Superior temporal gyrus (tissue), 1 donor: ENCODE data around the gene PGM2L1.

ENCODE experiments used
- DNase-seq: peaks from one replicate; pipeline ENCODE4 v3.0.0-alpha.2; 2016; ENCODE audit errors: extremely low spot score

The PGM2L1 gene

DNA sequence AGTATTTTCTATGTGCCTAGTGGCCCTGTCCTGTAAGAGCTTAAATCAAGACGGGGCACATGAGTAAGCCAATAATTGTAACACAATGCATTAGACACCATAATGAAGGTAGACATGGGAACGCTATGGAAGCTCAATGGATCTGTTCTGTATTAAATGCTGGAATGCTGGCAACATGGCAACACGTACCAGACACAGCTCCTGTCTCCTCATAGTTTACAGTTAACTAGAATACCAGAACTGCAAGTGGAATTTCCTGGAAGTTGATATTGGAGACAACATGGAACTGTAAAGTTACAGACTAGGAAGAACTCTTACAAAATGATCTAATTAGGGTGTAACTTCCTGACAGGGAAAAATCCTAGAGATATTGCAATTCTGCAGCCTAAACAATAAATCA lies 99.2 kb downstream of the PGM2L1 start:
- DNase-seq = no peak

DNA sequence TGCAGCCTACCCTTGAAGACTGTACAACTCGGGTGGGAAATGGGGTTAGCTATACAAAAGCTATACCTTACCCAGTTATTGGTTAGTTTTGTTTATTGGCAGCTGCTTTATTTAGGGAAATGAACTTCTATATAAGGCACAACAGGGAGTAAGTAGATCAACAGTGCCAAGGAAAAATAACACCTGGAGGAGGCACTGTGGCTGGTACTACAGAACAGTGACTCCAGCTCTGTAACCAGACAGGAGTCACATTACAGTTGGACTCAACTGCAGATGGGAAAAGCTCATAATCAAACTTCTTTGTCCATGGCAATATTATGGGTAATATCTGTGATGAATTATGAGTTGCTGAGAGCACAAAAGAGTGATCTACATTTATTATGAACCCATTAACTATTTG lies 100.7 kb downstream of the PGM2L1 start:
- DNase-seq = no peak

DNA sequence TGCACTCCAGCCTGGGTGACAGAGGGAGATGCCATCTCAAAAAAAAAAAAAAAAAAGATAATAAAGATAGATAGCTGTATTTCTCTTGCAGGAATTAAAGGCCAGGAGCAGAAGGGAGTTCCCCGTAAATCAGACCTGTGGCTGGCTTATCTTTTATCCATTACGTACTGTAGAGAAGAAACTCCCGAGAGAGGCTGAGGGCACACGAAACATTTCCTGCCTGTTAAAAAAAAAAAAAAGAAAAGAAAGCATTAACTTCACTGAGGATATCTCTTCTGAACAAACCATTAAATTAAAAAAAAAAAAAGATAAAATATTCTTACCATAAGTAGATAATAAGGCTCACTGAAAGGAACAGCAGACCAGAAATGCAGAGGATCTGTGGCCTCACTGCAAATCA lies 109.3 kb downstream of the PGM2L1 start:
- no peak for DNase-seq

DNA sequence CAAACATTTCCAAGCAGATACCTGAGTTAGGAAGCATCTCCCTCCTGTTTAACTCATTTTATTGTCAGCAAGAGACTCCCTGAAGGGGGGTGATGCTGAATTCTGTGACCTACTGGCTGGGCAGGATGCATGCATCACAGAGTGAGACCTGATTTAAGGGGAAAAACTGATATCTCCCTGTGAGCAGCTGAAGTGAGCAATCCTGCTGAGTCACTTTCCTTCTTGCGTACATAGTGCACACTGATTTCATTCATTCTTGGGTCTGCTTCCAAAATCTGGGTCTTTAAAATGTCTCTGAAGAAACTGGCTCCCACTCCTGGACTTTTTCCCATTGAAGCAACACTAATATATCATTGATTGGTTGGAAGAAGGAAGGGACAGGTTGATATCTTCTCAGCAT lies 110.1 kb downstream of the PGM2L1 start:
- DNase-seq = no peak

DNA sequence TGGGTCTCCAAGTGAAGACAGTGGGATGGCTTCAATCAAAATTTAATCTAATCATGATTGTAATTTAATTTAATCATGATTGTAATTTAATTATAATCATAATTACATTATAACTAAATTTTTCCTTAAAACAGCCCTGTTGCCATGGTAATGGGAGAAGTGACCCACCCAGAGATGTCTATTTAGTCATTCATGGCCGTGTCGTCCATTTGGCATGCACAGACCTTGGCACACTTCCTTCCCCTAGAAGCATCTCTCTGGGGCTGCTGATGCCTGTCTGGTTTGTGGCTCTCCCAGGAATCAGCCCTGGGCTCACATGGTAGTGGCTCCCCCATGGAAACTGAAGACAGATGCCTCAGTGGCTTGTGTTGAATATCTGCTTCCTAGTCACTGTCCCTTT lies 113.8 kb downstream of the PGM2L1 start:
- no peak for DNase-seq

DNA sequence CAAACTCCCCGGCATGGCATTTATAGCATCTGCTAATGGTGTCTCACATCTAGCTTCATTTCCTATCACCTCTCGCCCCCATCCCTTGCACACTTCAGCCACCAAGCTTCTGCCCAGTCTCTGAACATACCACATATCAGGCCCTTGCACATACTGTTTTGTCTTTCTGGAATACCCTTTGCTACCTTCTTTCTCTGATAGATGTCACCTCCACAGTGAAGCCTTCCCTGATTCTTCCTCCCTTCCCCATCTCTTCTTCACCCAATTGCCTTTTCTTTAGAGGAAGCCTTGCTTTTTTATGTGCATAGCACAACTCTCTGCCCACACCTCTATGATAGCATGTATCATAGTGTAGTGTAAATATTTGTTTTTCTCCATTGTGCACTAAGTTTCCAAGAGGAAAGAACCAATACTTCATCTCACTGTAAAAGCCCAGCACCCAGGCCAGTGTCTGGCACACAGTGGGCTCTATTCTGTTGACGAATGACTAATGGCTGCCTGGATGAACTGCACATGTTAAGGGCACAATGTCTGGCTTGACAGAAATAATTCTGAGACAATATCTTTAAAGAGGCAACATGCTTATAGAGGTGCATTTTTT lies 114.6 kb downstream of the PGM2L1 start:
- DNase-seq = no peak

DNA sequence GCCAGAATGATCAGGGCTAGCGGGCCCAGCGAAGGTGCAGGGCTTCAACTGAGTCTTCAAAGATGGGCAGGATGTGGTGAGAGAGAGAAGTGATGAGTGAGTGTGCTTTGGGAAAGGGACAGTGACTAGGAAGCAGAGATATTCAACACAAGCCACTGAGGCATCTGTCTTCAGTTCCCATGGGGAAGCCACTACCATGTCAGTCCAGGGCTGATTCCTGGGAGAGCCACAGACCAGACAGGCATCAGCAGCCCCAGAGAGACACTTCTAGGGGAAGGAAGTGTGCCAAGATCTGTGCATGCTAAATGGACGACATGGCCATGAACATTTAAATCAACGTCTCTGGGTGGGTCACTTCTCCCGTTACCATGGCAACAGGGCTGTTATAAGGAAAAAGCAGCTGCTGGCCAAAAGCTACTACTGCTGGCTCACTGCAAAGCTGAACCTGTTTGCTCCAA lies 115.3 kb downstream of the PGM2L1 start:
- no peak for DNase-seq

DNA sequence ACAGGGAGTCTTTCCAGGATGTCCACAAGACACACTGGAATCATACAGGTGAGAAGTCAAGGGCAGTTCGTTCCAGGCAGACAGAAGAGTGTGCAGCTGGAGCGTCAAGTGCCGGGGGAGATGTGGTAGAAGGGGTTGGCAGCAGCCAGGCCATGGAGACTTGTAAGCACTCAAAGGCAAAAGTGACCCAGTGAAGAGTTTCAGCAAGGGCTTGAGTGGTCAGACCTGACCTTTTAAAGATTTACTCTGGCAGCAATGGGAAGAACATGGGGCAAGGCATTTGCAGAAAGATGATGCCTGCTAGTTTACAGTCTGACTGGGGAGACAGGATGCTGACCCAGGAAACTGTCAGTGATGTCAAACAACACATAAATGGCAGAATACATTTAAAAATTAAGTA lies 115.8 kb downstream of the PGM2L1 start:
- DNase-seq = no peak

DNA sequence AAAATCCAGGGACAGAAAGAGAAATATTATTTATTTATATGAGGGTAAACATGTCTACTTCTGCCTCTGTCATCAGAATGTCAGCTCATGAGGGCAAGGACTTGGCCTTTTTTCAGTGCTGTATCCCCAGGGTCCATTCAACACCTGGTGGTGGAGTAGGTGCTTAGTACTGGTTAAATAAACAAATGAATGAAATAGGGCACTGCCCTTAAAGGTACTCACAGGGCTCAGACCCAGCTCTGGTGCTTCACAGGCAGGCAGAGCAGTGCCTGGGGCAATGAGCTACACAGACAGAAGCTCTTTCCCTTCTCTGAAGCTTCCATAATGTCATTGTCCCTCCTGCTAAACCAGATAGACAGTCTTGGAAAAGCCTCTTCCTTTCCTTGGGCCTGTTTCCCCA lies 117.7 kb downstream of the PGM2L1 start:
- DNase-seq = no peak
